ENCODE measurements around the gene SLAIN2. TPM values are rescaled to one million over a fixed set of nuclear protein-coding genes. Genes with fewer than 3 reads are reported as not detected.

Gene SLAIN2
- total RNA-seq, 2 experiments from 2014 or later = 73.9 to 79.1 TPM

GRCh38 chr4:48360285-48361011 lies 19.1 kb downstream of the SLAIN2 start:
- ChIA-PET POLR2A (no interaction called here), CTCF (no interaction called here)

- ChIA-PET POLR2A (no interaction called here), CTCF (no interaction called here)
Measured at GRCh38 chr4:48361012-48361400, 19.7 kb downstream of the SLAIN2 start.

GRCh38 chr4:48366611-48367010 lies 25.3 kb downstream of the SLAIN2 start:
- POLR2A ChIA-PET = no interaction called here

GRCh38 chr4:48367016-48367415 lies 25.7 kb downstream of the SLAIN2 start:
- POLR2A ChIA-PET = no interaction called here

More at GRCh38 chr4:48366611-48367010, 25.3 kb downstream of the SLAIN2 start:
- CTCF ChIA-PET = no interaction called here

GRCh38 chr4:48368389-48368788 lies 27.1 kb downstream of the SLAIN2 start:
- ChIA-PET POLR2A (no interaction called here), CTCF (no interaction called here)

More at GRCh38 chr4:48367016-48367415, 25.7 kb downstream of the SLAIN2 start:
- CTCF ChIA-PET = interaction anchor here (0.8 kb wide), 1 partner anchor 253 kb away, joined by 3 read pairs; no protein-coding TSS in a partner anchor

GRCh38 chr4:48369248-48369647 lies 27.9 kb downstream of the SLAIN2 start:
- POLR2A ChIA-PET = no interaction called here
- CTCF ChIA-PET = no interaction called here

GRCh38 chr4:48369771-48370170 lies 28.4 kb downstream of the SLAIN2 start:
- POLR2A ChIA-PET = no interaction called here

GRCh38 chr4:48370260-48371134 lies 29.2 kb downstream of the SLAIN2 start:
- ChIA-PET POLR2A (interaction anchor here (0.6 to 0.7 kb wide), 3 partner anchors 14 to 112 kb away, joined by 3 to 5 read pairs (median 4); no protein-coding TSS in a partner anchor), CTCF (no interaction called here)

More at GRCh38 chr4:48369771-48370170, 28.4 kb downstream of the SLAIN2 start:
- CTCF ChIA-PET = no interaction called here

GRCh38 chr4:48372272-48372671 lies 30.9 kb downstream of the SLAIN2 start:
- ChIA-PET CTCF (no interaction called here), POLR2A (no interaction called here)

- ChIA-PET CTCF (no interaction called here), POLR2A (no interaction called here)
Measured at GRCh38 chr4:48375651-48376304, 34.4 kb downstream of the SLAIN2 start.

GRCh38 chr4:48379587-48380180 lies 38.4 kb downstream of the SLAIN2 start:
- ChIA-PET CTCF (interaction anchor here (0.6 kb wide), 1 partner anchor 399 kb away, joined by 3 read pairs; no protein-coding TSS in a partner anchor), POLR2A (no interaction called here)

GRCh38 chr4:48380583-48381167 lies 39.3 kb downstream of the SLAIN2 start:
- POLR2A ChIA-PET = no interaction called here
- CTCF ChIA-PET = no interaction called here

GRCh38 chr4:48388525-48389154 lies 47.3 kb downstream of the SLAIN2 start:
- ChIA-PET CTCF (no interaction called here), POLR2A (no interaction called here)

- POLR2A ChIA-PET = no interaction called here
- CTCF ChIA-PET = no interaction called here
Measured at GRCh38 chr4:48396043-48396442, 54.7 kb downstream of the SLAIN2 start.

- ChIA-PET CTCF (interaction anchor here (0.7 kb wide), 1 partner anchor 59 kb away, joined by 3 read pairs; the partner anchor contains the start of gene SLAIN2), POLR2A (interaction anchor here (0.6 kb wide), 1 partner anchor 12 kb away, joined by 3 read pairs; no protein-coding TSS in a partner anchor)
Measured at GRCh38 chr4:48400416-48400815, 59.1 kb downstream of the SLAIN2 start.

- CTCF ChIA-PET = no interaction called here
- POLR2A ChIA-PET = no interaction called here
Measured at GRCh38 chr4:48403358-48403757, 62.0 kb downstream of the SLAIN2 start.

- ChIA-PET CTCF (no interaction called here), POLR2A (no interaction called here)
Measured at GRCh38 chr4:48403779-48404178, 62.5 kb downstream of the SLAIN2 start.

GRCh38 chr4:48405924-48406323 lies 64.6 kb downstream of the SLAIN2 start:
- POLR2A ChIA-PET = no interaction called here
- CTCF ChIA-PET = no interaction called here

GRCh38 chr4:48409203-48409602 lies 67.9 kb downstream of the SLAIN2 start:
- POLR2A ChIA-PET = interaction anchor here (0.6 kb wide), 1 partner anchor 487 kb away, joined by 3 read pairs; no protein-coding TSS in a partner anchor

More at GRCh38 chr4:48409203-48409602, 67.9 kb downstream of the SLAIN2 start:
- CTCF ChIA-PET = no interaction called here
